GM10266 (cell line): ENCODE data around the gene NTRK3.

Source experiments
- DNase-seq: peaks from one replicate; pipeline ENCODE4 v3.0.0; 2012; ENCODE audit errors: extremely low spot score
- CTCF ChIP-seq: IDR thresholded peaks from 2 replicates; pipeline ENCODE4 v1.5.1; 2012; ENCODE audit warnings: mild to moderate bottlenecking, low read depth; ENCODE audit not compliant: control insufficient read depth, insufficient read depth; ENCODE audit errors: missing control alignments

Gene NTRK3

GRCh38 chr15:88020806-88021205, 235.7 kb downstream of the NTRK3 start:
- DNase-seq = no peak
- no peak for TF ChIP-seq CTCF

- DNase-seq = no peak
- TF ChIP-seq CTCF = no peak
Measured at GRCh38 chr15:88019656-88020055, 236.9 kb downstream of the NTRK3 start.

GRCh38 chr15:88018869-88019641, 237.5 kb downstream of the NTRK3 start:
- no peak for DNase-seq
- no peak for TF ChIP-seq CTCF

- TF ChIP-seq CTCF = no peak
- no peak for DNase-seq
Measured at GRCh38 chr15:88017753-88018152, 238.8 kb downstream of the NTRK3 start.

- no peak for TF ChIP-seq CTCF
- no peak for DNase-seq
Measured at GRCh38 chr15:88016406-88016805, 240.1 kb downstream of the NTRK3 start.

- DNase-seq = no peak
- TF ChIP-seq CTCF = no peak
Measured at GRCh38 chr15:88015228-88015860, 241.2 kb downstream of the NTRK3 start.

GRCh38 chr15:88014454-88015160, 241.9 kb downstream of the NTRK3 start:
- no peak for DNase-seq
- no peak for TF ChIP-seq CTCF
